ENCODE measurements around the gene PDE4D.

DNA sequence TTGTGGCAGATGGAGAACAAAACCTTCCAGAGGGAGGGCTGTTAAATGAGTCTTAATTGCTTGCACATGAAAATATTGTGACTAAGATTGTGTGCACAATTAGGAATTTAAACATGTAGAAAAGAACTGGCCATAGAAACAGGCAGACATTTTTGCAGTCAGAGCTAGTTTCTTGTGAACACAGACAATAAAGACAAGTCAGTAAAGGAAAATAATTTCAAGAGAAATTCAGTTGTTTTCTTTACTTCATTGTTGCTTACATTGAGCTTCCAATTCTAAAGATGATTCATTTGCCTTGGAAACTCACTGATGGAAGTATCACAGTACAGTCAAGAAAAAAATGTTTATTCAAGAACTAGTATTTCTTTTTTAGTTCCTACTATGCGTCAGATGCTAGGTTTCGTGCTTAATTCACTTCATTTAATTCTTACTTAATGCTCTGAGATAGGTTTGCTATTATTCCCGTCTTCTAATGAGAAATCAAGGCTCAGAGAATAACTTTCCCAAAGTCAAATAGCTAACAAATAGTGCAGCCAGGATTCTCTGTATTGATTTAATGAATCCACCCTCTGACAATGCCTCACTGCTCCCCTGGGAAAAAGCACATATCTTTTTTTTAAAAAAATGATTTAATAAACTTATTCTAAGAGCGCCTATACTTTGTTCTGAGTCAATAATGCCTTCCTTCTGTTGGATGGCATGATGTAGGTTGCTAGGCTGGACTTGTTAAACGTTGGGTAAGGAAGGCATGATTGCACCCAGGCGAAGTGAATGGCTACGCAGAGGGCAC, 729.3 kb downstream of the PDE4D start:
- no peak for TF ChIP-seq TAF1 (IDR thresholded peaks at IDR 0.05; ENCODE audit: borderline replicate concordance, insufficient read depth, low read length)
- TF ChIP-seq POLR2AphosphoS5 (IDR thresholded peaks at IDR 0.05; ENCODE audit: low read depth, low read length): no peak
- no peak for TF ChIP-seq REST (IDR thresholded peaks at IDR 0.05; ENCODE audit: insufficient read depth in 1 of 2, low read depth in 2 of 2, low read length in 2 of 2)
- no peak for TF ChIP-seq SIN3A (IDR thresholded peaks at IDR 0.05; ENCODE audit: borderline replicate concordance, insufficient read depth, low read length)
